ENCODE results near the gene STK4. TPM values are rescaled to one million over a fixed set of nuclear protein-coding genes. Genes with fewer than 3 reads are reported as not detected.

Gene STK4
- total RNA-seq, 1 experiment from 2014 or later: 43.0 TPM

DNA sequence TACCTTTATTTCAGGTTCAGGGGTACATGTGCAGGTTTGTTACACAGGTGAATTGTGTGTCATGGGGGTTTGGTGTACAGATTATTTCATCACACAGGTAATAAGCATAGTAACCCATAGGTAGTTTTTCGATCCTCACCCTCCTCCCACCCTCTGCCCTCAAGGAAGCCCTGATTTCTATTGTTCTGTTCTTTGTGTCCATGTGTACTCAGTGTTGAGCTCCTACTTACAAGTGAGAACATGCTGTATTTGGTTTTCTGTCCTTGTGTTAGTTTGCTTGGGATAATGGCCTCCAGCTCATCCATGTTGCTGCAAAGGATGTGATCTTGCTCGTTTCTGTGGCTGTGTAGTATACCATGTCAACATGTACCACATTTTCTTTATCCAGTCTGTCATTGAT, 66.0 kb downstream of the STK4 start:
- no peak overlapping the region for H3K56ac ChIP-seq (ENCODE audit: insufficient read length, low read depth, low read length)
- H3K4me2 ChIP-seq (ENCODE audit: insufficient read depth, insufficient read length, low read length): no peak overlapping the region
- H3K27me3 ChIP-seq (ENCODE audit: insufficient read depth, low read length): no peaks in the 10 kb centered on the region
- no peak overlapping the region for H3K18ac ChIP-seq (ENCODE audit: insufficient read length, low read depth, low read length)
- H4K8ac ChIP-seq (replicated peaks; ENCODE audit: insufficient read length, low read depth, low read length): no peak overlapping the region
- Mint-ChIP-seq H3K9me3 (no peaks in the 10 kb centered on the region), H3K4me3 (no peak overlapping the region), H3K27me3 (ENCODE audit: low read depth) (no peaks in the 10 kb centered on the region), H3K4me1 (peaks cover 16 to 24% of the 10 kb centered on the region in 2 experiments), H3K27ac (0 out of 7 replicates have a peak overlapping the region, but pooled peaks of 1 of the 3 experiments have one; percentile 2), H3K36me3 (ENCODE audit: insufficient read depth in 1 of 3, low read depth in 3 of 3) (peaks cover 1 to 20% (median 5%) of the 10 kb centered on the region in 3 experiments; a peak in 5 of 7 replicates)
- no peak overlapping the region for H2BK5ac ChIP-seq (ENCODE audit: insufficient read length, low read length)
- H4K5ac ChIP-seq (ENCODE audit: insufficient read length, low read depth, low read length): no peak overlapping the region
- no peak overlapping the region for H2BK15ac ChIP-seq (ENCODE audit: low read depth, low read length)
- H3K4me1 ChIP-seq (ENCODE audit: insufficient read depth, low read length): no peaks in the 10 kb centered on the region; the same call in 1 of the 2 replicates
- H3K23ac ChIP-seq (ENCODE audit: insufficient read length, low read depth, low read length): no peak overlapping the region
- H2BK120ac ChIP-seq (ENCODE audit: low read depth, low read length, poor library complexity, severe bottlenecking): no peak overlapping the region
- H3K14ac ChIP-seq (ENCODE audit: insufficient read depth, low read length): no peak overlapping the region
- H3T11ph ChIP-seq (ENCODE audit: low read length): no peak overlapping the region
- H3K79me2 ChIP-seq (ENCODE audit: insufficient read depth, low read length): no peaks in the 10 kb centered on the region
- no peaks in the 10 kb centered on the region for H3K23me2 ChIP-seq (ENCODE audit: insufficient read length, low read depth, low read length, poor library complexity, severe bottlenecking)
- TF ChIP-seq, protein P1, sequence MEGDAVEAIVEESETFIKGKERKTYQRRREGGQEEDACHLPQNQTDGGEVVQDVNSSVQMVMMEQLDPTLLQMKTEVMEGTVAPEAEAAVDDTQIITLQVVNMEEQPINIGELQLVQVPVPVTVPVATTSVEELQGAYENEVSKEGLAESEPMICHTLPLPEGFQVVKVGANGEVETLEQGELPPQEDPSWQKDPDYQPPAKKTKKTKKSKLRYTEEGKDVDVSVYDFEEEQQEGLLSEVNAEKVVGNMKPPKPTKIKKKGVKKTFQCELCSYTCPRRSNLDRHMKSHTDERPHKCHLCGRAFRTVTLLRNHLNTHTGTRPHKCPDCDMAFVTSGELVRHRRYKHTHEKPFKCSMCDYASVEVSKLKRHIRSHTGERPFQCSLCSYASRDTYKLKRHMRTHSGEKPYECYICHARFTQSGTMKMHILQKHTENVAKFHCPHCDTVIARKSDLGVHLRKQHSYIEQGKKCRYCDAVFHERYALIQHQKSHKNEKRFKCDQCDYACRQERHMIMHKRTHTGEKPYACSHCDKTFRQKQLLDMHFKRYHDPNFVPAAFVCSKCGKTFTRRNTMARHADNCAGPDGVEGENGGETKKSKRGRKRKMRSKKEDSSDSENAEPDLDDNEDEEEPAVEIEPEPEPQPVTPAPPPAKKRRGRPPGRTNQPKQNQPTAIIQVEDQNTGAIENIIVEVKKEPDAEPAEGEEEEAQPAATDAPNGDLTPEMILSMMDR (conservative IDR thresholded peaks at IDR 0.05): no peak
- no peaks in the 10 kb centered on the region for H3K9me3 ChIP-seq (ENCODE audit: control insufficient read depth, low read depth, low read length)
- no peak overlapping the region for H3K9ac ChIP-seq (ENCODE audit: extremely low read depth, insufficient read length, low read length)
- no peak for DNase-seq
- no peak overlapping the region for H2BK12ac ChIP-seq (ENCODE audit: insufficient read length, low read depth, low read length)
- WGBS (ENCODE audit: extremely low coverage, insufficient read length, low lambda C conversion rate): no CpG with 5 or more reads among the region's 2 CpGs
- no peak overlapping the region for H2AFZ ChIP-seq (ENCODE audit: low read length)
- H2BK20ac ChIP-seq (ENCODE audit: low read depth, low read length, poor library complexity, severe bottlenecking): no peak overlapping the region
- H3K4ac ChIP-seq (ENCODE audit: low read depth, low read length): no peak overlapping the region
- no peaks in the 10 kb centered on the region for H4K20me1 ChIP-seq (ENCODE audit: control insufficient read depth, insufficient read depth, insufficient read length)
- no peak overlapping the region for H3K27ac ChIP-seq (ENCODE audit: insufficient read length, low read depth, low read length)
- H3K79me1 ChIP-seq (ENCODE audit: insufficient read depth, low read depth, low read length, poor library complexity, severe bottlenecking): no peaks in the 10 kb centered on the region
- H2AK5ac ChIP-seq (ENCODE audit: insufficient read length, low read length): no peak overlapping the region
- H4K91ac ChIP-seq (ENCODE audit: insufficient read length, low read depth, low read length): no peak overlapping the region

Data from H9 (cell line).